HG03280 (cell line): ENCODE results near the gene LAMA2.

Experiments used
- ATAC-seq: cut with Tn5 transposase; IDR thresholded peaks from one replicate; pipeline ENCODE4 v1.9.1; 2021; ENCODE audit warnings: mild to moderate bottlenecking, moderate library complexity; ENCODE audit not compliant: unreplicated experiment

LAMA2 gene

DNA sequence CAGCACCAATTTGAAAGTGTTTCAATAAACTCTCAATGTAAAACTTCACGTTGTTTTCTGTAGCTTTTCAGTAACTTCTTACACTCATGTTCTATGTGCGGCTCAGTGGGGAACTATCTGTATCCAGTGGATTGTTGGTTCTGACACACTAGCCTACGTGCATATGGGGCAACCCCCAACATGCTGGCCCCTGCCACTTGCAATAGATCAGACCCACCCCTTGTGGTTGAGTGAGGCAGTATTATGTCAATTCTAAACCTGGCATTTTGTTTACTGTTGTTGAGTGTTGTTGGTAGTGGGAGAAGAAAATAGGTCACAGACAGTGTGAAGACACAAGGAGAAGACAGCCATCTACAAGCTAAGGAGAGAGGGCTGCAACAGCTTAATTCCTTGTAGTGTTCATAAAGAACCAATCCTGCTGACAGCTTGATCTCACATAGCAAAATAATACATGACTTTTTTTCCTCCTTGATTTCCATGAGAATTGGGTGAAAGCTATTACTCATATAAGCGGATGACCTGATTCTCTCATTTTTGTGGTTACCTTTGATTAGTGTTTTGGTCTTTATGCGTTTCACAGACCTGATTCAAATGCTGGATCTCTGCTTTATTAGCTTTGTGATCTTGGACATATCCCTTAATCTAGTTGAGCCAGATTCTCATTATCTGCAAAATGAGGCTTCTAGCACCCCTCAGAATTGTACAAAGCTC lies 320.4 kb downstream of the LAMA2 start:
- no peak for ATAC-seq

DNA sequence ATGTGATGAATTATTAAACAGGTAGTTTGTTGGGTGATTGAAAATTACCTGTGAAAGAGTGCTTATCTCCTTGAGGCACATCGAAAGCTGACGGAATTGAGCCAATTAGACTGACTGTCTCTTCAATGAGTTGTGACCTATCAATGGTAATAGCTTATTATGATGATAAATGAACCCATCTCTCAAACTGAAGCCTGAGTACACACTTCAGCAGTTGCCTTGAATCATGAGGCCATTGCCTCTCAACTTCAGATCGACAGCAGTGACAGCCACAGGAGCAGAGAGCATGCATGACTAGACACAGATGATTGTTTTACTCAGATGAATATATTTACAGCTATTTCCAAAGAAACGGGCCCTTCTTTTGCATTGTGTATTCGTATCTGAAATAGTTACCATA lies 323.9 kb downstream of the LAMA2 start:
- ATAC-seq = no peak

DNA sequence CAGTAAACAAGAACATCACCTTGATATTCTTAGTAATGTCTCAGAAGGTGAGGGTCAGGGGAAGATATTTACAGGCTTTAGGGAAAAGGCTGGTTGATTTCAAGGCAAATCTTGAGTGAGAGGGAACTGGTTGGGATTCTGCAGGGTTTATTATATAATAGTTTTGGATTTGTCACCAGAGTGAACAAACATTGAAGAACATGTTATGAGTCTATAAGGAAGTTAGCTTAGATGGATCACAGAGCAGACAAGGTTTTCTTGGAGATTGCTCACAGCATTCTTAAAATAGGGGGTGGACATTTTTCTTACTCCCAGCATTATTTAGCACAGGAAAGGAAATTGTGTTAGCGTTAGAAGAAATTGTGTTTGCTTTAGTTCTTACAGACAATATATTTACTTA lies 324.9 kb downstream of the LAMA2 start:
- ATAC-seq = no peak

DNA sequence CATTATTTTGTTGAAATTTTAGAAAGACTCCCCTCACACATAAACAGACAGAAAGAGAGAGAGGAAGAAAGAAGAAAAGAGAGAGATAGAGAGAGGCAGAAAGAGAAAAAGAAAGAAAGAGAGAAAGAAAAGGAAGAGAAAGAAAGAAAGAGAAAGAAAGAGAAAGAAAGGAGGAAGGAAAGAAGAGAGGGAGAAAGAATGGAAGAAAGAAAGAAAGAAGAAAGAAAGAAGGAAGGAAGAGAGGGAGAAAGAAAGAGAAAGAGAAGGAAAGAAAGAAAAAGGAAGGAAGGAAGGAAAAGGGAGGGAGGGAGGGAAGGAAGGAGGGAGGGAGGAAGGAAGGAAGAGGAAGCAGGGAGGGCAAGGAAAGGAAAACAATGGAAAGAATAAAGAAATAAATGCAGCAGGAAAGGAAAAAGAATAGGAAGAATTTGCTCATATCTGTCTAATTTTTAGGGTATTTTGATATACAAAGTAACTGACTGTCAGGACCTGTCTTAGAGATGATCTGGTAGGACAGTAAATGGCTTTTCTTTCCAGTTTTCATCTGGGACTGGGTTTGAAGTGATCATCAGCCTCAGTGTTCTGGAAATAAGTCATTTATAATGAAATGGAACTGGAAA lies 325.6 kb downstream of the LAMA2 start:
- no peak for ATAC-seq

DNA sequence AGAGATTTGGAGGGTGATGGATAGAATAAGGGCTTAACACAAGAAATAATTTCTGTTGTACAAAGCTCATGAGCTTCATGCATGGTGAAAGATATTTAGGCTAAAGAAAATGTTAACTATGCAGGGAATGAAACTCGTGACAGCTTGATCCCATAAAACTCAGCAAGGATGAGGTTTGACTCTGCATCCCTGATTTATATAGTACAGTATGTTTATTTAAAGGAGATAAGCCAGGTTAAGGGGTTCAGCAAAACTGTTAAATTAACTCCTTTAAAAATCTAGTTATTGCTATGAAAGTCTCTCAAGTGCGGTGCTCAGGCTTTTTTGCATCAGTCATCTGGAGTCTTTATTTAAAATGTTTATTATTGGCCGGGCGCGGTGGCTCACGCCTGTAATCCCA lies 326.4 kb downstream of the LAMA2 start:
- no peak for ATAC-seq

DNA sequence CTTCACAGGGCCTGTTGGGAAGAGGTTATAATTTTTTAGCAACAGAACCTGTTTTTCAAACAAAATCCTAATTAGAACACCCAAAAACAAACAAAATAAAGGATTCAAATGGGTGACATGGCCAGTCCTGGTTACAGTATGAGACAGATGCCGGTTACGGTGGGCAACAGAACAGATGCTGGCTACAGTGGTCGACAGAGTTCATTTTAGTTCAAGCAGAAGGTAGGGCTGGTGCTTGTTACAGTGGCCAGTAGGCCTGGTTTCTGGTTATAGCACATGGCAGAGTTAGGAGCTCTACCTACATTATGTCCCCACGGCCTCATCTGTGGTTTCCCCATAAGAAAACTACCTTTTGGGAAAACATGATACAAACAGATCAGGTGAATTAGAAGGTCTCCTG lies 327.7 kb downstream of the LAMA2 start:
- no peak for ATAC-seq

DNA sequence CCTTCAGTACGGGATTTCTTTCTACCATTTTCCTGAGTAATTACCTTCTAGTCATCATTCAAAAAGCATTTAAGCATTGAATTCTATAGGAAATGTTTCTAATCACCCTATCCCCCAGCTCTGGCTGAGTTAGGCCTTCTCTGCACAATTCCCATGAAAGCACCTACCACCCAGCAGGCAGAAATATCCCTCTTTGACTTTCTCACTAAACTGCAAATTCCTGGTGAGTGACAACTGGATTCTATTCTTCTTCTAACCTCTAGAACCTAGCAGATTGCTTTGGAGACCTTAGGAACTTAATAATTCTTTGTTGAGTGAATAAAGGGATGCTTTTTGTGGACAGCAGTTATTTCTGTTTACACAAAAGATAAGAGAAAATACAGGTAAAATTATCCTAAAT lies 328.7 kb downstream of the LAMA2 start:
- no peak for ATAC-seq

DNA sequence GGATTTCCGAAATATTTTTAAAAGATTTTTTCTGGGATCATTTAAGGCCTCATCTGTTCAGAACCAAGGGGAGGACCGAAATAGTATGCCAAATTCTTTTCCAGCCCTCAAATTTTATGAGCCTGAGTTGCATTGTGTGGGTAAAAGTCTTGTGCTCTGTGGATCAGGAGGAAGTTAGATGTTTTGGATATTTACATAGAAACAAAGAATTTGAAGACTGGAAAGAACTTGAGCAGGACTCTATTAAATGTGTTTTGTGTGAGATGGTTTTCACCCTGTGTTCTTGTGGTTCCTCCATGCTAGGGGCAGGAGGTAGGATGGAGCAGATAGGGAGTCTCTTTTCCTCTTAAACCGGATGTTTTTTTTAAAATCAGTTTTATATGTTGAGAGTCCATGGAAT lies 329.1 kb downstream of the LAMA2 start:
- no peak for ATAC-seq

DNA sequence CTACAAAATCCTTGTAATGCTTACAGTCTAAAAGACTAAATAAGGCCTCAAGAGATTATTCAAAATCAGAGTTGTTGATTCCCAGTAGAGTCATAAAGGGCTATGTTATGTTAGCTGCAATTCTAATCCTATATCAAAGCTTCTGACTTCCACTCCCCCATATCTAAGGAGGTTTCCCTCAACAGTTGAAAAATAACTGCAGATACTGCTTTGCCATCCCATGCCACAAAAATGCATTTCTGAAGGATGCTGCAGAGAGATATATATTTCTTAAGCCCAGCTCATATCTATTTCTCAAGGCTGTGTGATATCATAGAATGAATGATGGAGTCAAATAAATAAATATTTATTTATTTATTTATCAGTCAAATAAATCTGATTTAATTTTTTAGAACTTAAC lies 332.3 kb downstream of the LAMA2 start:
- no peak for ATAC-seq

DNA sequence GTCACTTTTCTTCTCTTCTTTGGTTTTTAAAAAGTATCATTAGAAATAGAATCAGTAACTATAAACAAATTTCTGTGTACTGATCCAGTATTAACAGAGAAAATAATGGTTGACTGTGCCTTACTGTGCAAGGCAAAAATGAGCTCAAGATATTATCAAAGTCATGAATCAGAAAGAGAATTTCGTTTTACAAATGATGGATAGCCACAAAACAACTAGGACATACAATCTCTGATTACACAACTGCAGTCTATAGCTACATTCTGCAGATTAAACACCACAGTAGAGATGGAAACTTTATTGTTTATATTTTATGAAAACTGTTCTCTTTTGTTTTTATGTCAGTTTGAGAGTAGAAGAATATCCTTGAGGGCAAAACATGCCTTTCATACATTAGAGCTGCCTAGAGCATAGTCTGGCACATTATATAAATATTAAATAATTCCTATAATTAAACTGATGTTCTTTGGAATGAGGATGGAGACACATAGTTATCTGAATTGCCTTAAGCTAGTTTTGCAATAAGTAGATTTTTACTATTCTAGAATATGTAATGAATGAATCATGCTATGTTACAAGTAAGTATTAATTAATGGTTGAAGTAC lies 333.1 kb downstream of the LAMA2 start:
- ATAC-seq = no peak

DNA sequence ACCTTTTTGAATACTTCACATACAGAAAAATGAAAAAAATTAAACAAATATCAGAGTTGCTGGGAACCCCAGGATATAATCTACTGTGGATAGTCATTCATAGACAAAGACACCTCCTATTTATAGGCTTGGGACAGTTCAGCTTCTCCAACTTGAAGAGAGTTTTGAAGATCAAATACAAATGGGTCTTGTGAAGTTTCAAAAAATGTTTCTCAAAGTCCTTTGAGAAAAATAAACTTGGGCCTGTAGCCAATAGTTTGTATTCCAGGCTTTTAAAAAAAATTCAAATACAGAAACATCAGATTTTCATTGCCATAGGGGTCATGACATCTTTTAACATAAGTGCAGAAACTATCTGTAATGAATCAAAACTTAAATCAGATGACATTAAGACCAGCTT lies 334.8 kb downstream of the LAMA2 start:
- ATAC-seq = no peak

DNA sequence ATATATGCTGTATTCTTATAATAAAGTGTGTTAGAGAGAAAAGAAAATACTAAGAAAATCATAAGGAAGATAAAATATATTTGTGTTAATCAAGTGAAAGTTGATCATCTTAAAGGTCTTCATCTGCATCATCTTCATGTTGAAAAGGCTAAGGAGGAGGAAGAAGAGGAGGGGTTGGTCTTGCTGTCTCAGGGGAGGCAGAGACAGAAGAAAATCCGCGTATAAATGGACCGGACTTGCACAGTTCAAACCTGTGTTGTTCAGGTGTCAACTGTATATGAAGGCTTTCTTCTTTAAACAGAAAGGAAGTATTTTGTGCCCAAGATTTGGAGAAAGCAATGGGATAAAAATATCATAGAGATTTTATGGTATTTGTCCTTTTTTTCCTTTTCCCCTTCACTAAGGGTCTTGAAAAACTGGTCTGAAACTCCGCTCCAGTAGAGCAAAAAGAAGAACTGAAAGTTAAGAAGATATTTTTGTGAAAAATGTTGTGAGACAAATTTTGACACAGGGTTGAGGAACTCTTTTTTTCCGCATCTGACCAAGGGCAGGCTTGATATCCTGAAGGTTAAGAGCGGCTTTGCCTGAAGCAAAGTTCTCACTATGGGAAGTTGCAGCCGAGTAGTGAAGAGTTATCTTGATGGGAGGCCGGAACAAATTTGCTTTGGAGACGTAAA lies 350.7 kb downstream of the LAMA2 start:
- peak; percentile 45 for ATAC-seq

DNA sequence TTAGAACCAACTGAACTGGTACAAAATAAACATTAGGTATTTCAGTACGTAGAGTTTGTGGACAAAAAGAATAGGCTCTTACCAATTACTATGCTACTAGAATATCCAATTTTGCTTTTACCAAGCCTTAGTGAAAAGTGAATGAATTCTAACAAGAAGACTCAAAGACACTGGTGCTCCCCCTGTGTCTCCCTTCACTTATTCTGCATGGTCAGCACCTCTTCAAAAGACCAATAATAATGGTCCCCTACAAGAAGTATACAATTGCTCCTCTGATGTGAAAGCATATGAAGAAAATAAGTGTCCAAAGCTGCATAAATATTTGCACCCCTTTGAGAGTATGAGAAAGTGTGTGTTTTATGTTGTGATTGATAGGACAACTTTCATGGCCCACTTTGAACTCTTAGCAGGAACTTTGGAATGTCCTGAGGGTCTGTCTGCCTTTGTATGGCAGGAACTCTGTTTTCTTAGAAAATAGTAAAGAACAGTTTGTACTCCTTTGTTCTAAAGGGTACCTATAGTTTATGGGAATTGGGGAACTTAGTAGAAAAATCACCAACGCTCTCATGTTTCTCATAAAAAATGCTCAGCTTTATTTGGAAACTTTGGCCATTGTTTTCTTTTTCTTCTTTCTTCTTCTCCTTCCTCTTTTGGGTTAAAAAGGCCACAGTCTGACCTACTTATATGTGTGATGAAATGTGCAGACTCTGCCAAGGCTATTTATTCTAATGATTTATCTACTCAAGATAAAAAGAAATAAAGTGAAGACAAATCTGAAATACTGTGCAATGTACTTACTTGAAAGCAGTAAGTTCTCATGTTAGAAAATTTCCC lies 352.4 kb downstream of the LAMA2 start:
- no peak for ATAC-seq

DNA sequence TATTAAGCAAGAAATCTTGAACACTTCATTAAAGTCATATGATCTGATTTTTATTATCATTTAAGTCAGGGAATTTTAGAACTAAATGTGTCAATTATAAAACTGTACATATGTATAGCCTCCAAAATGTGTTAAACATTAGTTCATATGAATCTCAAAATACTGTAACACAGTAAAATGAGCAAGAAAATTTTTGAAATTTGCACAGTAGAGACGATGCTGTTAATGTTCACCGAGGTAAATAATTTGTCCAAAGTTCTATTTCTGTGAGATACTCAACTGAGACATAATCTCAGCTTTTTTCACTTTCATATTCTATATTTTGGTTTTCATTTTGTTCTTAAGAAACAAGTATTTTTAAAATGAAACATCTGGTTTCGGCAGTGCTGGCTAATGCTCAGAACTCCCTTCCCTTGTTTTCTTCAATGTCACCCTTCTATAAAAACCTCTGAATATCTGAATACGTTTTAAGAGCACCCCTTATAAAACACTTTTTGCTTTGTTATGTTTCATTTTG lies 353.1 kb downstream of the LAMA2 start:
- peak; percentile 63 for ATAC-seq

DNA sequence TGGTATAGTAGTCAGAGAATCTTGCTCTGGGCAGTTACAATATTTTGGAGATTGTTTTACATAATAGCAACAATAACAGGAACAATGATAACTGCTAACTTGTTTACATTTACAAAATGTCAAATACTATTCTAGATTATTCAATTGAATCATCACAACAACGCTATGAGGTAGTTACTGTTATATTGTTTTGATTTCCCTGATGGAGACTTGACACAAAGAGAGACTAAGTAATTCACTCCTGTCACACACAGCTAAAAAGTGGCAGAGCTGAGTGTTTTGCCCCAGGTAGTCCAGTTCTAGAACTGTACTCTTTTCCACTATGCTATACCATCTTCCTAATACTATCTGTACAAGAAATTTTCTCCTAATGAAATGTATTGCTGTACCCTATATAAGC lies 356.1 kb downstream of the LAMA2 start:
- ATAC-seq = no peak

DNA sequence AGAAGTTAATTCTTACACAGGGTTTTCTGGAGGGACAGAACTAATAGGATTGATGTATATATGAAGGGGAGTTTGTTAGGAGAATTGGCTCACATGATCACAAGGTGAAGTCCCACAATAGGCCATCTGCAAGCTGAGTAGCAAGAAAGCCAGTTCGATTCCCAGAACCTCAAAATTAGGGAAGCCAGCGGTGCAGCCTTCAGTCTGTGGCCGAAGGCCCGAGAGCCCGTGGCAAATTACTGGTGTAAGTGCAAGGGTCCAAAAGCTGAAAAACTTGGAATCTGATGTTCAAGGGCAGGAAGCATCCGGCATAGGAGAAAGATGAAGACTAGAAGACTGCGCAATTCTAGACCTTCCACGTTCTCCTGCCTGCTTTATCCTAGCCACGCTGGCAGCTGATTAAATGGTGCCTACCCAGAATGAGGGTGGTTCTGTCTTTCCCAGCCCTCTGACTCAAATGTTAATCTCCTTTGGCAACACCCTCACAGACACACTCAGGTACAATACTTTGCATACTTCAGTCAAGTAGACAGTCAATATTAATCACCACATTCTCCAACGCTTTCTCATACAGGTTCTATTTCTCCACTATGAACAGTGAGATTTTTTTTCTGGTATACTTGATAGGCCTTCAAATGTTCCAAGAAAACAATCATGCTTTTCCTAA lies 357.0 kb downstream of the LAMA2 start:
- no peak for ATAC-seq

DNA sequence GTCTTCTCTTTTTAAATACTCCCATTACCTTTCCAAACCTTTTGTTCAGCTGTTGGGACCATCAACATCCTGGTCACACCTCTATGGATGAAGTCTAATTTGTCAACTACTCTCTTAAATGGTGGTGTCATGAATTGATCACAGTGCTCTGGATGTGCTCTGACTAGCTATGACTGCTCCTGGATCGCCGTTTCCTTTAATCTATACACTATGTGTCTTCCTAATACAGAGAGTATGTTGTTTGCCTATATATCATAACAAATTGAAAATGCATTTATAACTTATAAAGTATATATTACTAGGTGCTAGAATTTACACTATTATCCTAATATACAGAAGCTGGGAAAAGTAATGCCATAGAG lies 357.5 kb downstream of the LAMA2 start:
- ATAC-seq = no peak

DNA sequence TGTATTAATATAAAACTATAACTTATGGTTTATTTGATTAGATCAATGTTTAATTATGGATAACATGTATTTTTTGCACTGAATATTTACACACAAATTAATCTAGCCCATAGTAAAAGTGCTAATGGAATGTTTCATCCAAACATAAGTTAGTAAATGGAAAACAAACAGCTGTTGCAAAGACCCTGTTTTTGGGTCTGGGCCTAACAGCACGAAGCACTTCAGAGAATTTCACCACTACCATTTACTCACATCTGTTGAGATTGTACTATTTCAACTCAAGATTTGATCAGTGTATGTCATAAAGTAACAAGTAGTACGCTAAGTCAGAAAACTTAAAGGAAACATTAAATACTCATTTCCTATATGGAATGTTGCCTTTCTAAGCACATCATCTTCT lies 359.6 kb downstream of the LAMA2 start:
- ATAC-seq = no peak

DNA sequence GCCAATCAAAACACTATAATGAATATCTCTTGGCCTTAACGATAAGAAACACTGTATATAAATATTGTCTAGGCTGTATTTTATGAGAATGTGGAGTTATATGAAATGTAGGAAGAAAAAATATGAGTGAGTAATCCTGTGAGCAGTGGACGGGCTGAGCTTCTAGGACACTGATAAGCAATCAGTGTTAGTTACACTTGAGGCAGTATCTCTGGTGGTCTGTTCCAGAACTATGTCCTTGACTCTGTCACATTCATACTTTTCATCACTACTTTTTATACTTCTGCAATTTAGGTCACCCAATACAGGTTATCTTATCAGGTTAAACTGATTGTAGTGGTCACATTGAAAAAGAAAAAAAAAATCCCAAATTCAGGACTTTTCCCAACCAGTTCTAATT lies 360.4 kb downstream of the LAMA2 start:
- no peak for ATAC-seq

DNA sequence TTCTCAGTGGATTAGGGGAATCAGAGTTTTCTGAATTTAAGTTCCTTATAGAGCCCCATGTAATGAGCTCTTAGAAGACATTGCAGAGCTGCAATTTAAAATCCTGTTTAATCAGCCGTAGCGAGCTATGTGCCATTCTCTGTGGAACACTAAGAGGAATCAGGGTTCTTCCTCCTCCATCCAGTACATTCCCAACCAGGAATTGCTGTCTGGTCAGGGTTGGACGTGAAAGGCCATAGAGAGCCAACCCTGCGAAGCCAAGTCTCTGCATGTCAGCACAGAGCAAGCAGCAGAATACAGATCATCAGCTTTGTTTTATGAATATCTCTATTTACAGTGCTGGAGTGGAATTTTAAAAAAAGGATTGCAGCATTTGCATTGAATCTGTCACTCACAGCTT lies 366.0 kb downstream of the LAMA2 start:
- ATAC-seq = no peak
